ENCODE data around the gene FGF11.

DNA sequence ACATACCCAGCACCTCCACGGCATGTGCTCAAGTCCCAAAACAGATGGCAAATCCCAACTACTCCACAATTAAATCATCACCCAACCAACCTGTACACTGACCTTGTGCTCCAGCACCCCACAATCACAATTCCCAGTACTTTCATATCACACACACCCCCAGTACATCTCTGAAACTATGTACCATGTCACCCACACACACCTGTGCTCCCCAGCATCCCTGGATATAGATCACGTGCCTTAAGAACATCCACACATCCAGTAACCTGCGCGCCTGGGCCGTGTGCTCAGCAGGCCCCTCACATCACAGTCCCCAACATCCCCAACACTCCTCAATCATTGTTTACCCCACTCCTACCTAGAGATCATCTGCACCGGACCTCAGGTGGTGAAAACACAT, 29.6 kb upstream of the FGF11 start:
- no peak for TF ChIP-seq CTCF (conservative IDR thresholded peaks at IDR 0.05 in 1 of 2, IDR thresholded peaks at IDR 0.05 in 1 of 2; ENCODE audit: extremely low read depth in 1 of 2, insufficient read depth in 1 of 2, low read depth in 1 of 2, low read length in 2 of 2)
- TF ChIP-seq EZH2 (IDR thresholded peaks at IDR 0.05; ENCODE audit: borderline replicate concordance, low read length): no peak
